Hypothalamus (tissue), 51 donors: Measurements from ENCODE around the gene PLA2G4A.
A peak's percentile ranks its signal among the peaks of the same experiment; 100 is the strongest.

Experiments
- DNase-seq, 51 donors: peaks; one replicate each; lab custom pipeline; 2025; lab: John Stamatoyannopoulos, UW

Gene PLA2G4A

GRCh38 chr1:186828611-186829454 is at the start of gene PLA2G4A:
Gene PLA2G4A, plus strand, starts transcription at chr1:186828949. Its CDS starts 25,406 bp downstream, at chr1:186854355.
- DNase-seq: peak in 2 of 51 donors; percentile 3 to 14

DNA sequence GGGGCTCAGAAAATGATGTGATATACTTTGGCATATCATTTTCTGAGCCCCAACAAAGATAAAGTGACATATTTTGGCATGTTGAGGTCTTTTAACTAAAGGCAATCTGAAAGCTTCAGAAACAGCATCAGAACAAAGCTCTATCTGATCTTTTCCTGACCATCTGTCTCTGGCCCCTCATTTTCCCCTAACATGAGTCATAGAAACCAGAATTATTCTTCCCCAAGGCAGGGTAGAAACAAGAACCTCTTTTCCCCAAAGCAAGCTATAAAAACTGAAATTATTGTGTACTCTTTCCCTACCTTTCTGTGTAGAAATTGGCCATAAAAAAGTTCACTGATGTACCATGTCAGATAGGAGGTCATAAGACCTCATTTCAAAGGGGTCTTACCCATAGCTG is 48.7 kb upstream of the PLA2G4A start:
- DNase-seq: no peak

GRCh38 chr1:186781730-186782129 is 47.0 kb upstream of the PLA2G4A start:
- no peak for DNase-seq

GRCh38 chr1:186782791-186783190 is 46.0 kb upstream of the PLA2G4A start:
- no peak for DNase-seq

DNA sequence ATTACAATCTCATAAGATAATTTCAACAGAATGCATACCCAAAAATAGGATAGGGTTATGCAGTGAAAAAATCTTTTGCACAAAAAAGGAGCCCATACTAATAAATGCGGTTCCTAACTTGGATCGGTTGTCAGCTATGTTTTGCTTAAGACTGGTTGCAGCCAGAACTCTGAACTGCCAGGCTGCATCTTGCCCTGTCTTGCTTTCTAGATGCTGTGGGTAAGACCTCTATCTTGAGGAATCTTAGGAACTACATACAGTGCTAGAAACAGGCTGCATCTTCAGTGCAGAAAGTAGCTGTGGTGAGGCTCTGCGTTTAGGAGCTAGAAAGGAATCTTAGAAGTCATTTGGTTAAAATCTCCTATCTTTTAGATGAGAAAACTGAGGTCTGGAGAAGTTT is 45.6 kb upstream of the PLA2G4A start:
- no peak for DNase-seq

DNA sequence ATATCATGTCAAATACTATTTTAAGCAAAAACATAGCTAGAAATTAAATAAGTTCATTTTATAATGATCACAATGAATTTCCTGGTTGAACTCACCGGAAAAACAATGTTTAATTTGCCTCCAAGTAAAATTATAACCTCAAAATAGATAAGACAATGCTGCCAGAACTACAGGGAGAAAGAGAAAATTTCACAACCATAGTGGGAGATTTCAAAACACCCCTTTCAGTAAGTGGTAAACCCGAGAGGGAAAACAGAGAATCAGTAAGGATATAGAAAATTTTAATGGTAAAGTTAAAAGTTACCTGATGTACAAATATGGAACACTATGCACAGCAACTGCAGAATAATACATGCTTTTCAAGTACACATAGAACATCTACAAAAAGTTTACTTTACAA is 43.2 kb upstream of the PLA2G4A start:
- DNase-seq: no peak

DNA sequence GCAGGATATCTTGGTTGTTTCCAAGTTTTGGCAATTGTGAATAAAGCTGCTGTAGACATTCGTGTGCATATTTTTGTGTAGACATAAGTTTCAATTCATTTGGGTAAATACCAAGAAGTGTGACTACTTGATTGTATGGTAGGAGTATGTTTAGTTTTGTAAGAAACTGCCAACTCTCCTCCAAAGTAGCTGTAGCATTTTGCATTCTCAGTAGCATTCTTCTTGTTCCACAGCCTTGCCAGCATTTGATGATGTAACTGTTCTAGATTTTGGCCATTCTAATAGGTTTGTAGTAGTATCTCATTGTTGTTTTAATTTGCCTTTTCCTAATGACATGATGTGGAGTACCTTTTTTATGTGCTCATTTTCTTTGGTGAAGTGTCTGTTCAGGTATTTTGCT is 38.6 kb upstream of the PLA2G4A start:
- DNase-seq: no peak

GRCh38 chr1:186792870-186793581 is 35.7 kb upstream of the PLA2G4A start:
- DNase-seq: no peak

DNA sequence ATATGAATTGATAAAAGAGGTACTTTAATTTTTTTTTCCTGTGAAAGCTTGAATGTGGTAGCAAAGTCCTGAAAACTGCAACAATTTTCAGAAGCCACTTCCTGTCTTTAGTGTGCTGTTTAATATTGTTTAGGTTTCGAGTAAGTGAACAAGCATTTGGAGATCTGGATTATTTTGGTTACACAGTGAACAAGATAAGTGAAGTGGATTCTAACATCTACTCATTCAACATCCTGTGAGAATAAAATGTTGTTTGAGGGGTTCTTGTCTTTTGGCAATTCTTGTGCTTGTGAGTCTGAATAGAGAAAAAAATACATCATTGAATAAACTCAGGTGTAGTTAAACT is 35.2 kb upstream of the PLA2G4A start:
- DNase-seq: no peak

GRCh38 chr1:186798960-186799688 is 29.6 kb upstream of the PLA2G4A start:
- no peak for DNase-seq

DNA sequence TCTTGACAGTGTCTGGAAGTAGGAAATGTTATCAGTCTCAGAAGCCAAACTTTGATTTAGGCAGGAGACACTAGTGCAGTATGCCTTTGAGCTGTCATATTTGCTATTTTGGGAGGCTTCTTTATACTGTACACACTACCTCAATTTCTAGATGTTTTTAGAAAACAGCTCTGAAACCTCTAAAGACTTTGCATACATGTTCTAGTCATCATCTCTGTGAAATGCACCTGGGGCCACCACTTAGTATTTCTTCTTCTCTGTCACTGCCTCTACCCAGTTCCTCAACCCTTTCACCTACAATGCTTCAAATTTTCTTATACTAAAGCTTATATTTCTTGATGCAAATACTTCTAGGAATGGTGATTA is 29.1 kb upstream of the PLA2G4A start:
- DNase-seq: no peak

DNA sequence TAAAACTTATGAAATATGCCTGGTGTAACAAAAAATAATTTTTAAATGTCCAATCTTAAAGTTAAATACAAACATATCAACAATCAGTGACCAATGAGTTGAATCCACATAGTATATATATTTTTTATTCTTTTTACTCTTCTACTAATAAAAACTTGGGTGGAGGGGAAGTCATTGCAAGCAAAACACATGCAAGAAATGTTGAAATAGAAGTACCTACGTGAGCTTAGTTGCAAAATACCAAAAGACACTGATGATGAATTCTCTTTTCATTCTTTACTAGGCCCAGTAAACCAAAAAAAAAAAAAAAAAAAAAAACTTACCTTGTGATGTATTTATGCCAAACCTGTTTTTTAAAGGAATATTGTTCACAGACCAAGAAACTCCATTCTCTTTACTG is 26.4 kb upstream of the PLA2G4A start:
- no peak for DNase-seq

DNA sequence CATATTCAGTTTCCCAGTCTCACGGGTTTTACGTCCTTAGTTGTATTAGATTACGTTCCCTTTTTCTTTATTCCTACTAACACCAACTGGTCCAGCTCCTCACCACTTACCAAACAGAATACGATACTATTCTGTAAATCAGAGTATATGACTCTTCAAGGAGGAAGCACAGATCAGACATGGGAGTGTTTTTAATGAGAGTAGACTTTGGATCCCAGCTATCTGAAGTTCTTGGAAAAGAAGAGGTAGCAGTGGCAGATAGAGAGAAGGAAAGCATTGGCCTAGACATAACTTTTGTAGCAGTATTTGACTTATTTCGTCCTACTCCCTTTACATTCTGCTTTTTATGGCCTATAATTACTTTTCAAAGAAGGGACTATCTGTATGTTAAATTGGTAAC is 24.1 kb upstream of the PLA2G4A start:
- DNase-seq: no peak

- DNase-seq: no peak
Observed at GRCh38 chr1:186806477-186806876, 22.3 kb upstream of the PLA2G4A start.

DNA sequence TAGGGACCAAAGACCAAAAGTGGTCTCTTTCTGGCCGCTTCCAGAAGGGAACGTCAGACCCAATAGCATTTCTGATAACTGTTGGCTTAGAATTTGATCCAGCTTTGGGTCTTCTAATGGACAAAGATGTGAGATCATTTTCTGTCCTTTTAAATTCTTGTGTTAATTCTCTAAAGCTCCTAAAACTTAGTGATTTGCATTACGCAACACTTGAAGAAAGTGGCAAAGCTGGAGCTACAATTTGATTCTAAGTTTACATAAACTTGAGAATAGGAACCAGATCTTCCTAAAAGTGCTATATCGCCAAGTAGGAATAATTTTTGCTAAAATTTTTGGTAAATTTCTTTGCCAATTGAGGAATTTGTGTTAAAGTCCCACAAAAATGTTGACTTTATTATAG is 21.6 kb upstream of the PLA2G4A start:
- DNase-seq: no peak

GRCh38 chr1:186811892-186812291 is 16.9 kb upstream of the PLA2G4A start:
- no peak for DNase-seq

GRCh38 chr1:186812570-186812969 is 16.2 kb upstream of the PLA2G4A start:
- no peak for DNase-seq

- no peak for DNase-seq
Observed at GRCh38 chr1:186813420-186813819, 15.3 kb upstream of the PLA2G4A start.

GRCh38 chr1:186819126-186819525 is 9.6 kb upstream of the PLA2G4A start:
- DNase-seq: no peak

DNA sequence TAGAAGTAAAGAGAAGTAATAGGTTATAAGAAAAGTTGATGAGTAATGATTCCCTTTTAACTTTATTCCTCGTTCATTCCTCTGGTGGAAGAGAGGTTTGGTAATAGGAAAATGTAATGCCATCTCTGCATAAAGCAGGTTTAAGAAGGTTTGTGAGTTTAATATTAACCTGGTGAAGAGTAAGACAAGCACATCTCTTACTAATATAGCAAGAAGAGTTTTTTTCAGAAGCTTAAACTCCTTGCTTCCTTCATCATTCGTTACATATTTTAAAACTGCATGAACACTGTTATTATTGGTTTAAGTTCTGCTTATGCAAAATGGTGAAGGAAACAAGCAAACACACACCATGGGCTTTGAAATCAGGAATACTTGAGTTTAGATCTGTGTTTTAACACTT is 9.2 kb upstream of the PLA2G4A start:
- no peak for DNase-seq

GRCh38 chr1:186829686-186830587 is 1.2 kb downstream of the PLA2G4A start:
- DNase-seq: no peak
